ENCODE data around the gene YRDC.

The YRDC gene

GRCh38 chr1:37764414-37764825, 43.6 kb downstream of the YRDC start:
- in situ Hi-C loops (cut with HindIII; ENCODE audit: low sequenced_read_pairs) = no loop called here
- no peak overlapping the region for H3K4me3 ChIP-seq (ENCODE audit: low read depth, low read length)
- TF ChIP-seq, protein P1, sequence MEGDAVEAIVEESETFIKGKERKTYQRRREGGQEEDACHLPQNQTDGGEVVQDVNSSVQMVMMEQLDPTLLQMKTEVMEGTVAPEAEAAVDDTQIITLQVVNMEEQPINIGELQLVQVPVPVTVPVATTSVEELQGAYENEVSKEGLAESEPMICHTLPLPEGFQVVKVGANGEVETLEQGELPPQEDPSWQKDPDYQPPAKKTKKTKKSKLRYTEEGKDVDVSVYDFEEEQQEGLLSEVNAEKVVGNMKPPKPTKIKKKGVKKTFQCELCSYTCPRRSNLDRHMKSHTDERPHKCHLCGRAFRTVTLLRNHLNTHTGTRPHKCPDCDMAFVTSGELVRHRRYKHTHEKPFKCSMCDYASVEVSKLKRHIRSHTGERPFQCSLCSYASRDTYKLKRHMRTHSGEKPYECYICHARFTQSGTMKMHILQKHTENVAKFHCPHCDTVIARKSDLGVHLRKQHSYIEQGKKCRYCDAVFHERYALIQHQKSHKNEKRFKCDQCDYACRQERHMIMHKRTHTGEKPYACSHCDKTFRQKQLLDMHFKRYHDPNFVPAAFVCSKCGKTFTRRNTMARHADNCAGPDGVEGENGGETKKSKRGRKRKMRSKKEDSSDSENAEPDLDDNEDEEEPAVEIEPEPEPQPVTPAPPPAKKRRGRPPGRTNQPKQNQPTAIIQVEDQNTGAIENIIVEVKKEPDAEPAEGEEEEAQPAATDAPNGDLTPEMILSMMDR (IDR thresholded peaks at IDR 0.05; ENCODE audit: low read depth, low read length) = no peak
- DNase-seq (ENCODE audit: low read depth, low spot score) = peak; percentile 24

GRCh38 chr1:37763791-37764413, 44.1 kb downstream of the YRDC start:
- H3K4me3 ChIP-seq (ENCODE audit: low read depth, low read length) = no peak overlapping the region
- in situ Hi-C loops (cut with HindIII; ENCODE audit: low sequenced_read_pairs) = no loop called here
- TF ChIP-seq, protein P1 (IDR thresholded peaks at IDR 0.05; ENCODE audit: low read depth, low read length) = no peak
- no peak for DNase-seq (ENCODE audit: low read depth, low spot score)

DNA sequence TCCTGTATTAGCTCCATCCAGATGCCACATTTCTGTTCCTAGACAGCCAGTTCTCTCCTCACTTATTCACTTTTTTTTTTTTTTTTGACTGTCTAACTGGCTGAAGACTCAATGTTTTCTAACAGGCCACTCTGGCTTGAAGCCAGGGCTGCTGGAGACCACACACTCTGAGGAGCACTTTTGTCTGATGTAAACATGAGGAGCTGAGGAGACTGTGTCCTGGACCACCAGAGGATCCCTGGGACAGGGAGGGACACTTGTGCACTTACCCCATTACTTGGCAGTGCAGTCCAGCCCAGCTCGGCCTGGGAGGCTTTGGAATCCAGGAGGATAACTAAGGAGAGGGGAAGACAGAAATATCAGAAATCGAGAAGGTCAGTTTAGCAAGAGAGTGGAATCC, 45.5 kb downstream of the YRDC start:
- H3K4me3 ChIP-seq (ENCODE audit: low read depth, low read length) = no peak overlapping the region
- no peak for DNase-seq (ENCODE audit: low read depth, low spot score)
- TF ChIP-seq, protein P1 (IDR thresholded peaks at IDR 0.05; ENCODE audit: low read depth, low read length) = no peak
- in situ Hi-C loops (cut with HindIII; ENCODE audit: low sequenced_read_pairs) = no loop called here

GRCh38 chr1:37761416-37762095, 46.5 kb downstream of the YRDC start:
- no peak overlapping the region for H3K4me3 ChIP-seq (ENCODE audit: low read depth, low read length)
- DNase-seq (ENCODE audit: low read depth, low spot score) = no peak
- in situ Hi-C loops (cut with HindIII; ENCODE audit: low sequenced_read_pairs) = no loop called here
- TF ChIP-seq, protein P1 (IDR thresholded peaks at IDR 0.05; ENCODE audit: low read depth, low read length) = no peak

DNA sequence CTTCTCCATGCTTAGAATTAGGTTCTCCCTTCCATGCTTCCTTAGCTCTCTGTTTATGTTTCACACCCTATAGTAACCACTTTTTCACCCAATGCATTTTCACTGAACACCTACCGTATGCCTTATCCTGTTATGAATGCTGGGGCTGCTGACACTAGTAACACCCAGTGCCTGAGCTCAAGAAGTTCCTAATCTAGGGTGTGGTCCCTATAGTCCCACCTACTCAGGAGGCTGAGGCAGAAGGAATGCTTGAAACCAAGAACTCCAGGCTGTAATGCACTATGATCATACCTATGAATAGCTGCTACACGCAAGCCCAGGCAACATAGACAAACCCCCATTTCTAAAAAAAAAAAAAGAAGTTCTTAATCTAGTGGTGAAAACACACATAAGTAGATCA, 48.6 kb downstream of the YRDC start:
- no peak for DNase-seq (ENCODE audit: low read depth, low spot score)
- in situ Hi-C loops (cut with HindIII; ENCODE audit: low sequenced_read_pairs) = no loop called here
- TF ChIP-seq, protein P1 (IDR thresholded peaks at IDR 0.05; ENCODE audit: low read depth, low read length) = no peak
- H3K4me3 ChIP-seq (ENCODE audit: low read depth, low read length) = no peak overlapping the region

DNA sequence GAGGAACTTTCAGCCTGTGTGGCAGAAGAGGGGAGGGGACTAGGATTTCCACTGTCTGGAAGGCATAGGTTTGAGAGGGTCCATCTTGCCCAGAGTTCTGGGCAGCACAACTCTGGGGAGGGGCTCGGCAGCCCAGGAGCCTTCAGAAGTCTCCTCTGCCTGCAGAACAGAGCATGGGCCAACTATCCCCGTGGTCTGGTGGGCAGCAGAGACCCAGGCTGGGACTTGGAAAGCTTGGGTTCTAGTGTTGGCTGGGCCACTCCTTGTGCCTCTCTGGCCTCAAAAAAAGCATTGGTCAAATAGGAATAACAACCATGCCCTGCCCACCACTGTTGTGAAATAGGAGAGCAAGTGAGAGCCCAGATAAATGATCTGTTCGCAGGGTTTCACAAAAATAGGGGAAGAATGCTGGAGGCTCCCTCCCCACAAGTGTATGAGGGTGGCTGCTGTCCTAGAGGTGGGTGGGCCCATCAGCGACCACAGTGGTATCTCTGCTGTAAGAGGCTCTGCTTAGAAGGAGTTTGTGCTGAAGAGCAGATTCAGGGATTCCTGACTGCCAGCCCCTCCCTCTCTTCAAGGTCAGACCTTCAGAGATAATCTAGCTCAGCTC, 52.0 kb downstream of the YRDC start:
- in situ Hi-C loops (cut with HindIII; ENCODE audit: low sequenced_read_pairs) = no loop called here
- no peak for DNase-seq (ENCODE audit: low read depth, low spot score)
- TF ChIP-seq, protein P1 (IDR thresholded peaks at IDR 0.05; ENCODE audit: low read depth, low read length) = no peak
- H3K4me3 ChIP-seq (ENCODE audit: low read depth, low read length) = no peak overlapping the region
